ENCODE results near the gene ETNPPL.

The ETNPPL gene

GRCh38 chr4:108758498-108758897, 4.4 kb downstream of the ETNPPL start:
- Histone ChIP-seq H3K27ac (ENCODE audit: low read depth, low read length) (no peak overlapping the region), H3K4me3 (ENCODE audit: low read depth, low read length) (no peak overlapping the region), H3K36me3 (ENCODE audit: insufficient read depth, low read length) (no peaks in the 10 kb centered on the region), H3K79me2 (ENCODE audit: control insufficient read depth, insufficient read depth, low read length, unreplicated experiment) (no peaks in the 10 kb centered on the region), H2AFZ (ENCODE audit: low read length, unreplicated experiment) (no peak overlapping the region), H3K4me1 (ENCODE audit: control insufficient read depth, insufficient read depth, low read length, unreplicated experiment) (no peaks in the 10 kb centered on the region), H3K27me3 (ENCODE audit: insufficient read depth, low read length) (peaks cover 36% of the 10 kb centered on the region)

GRCh38 chr4:108754327-108754726, 8.5 kb downstream of the ETNPPL start:
- Histone ChIP-seq H3K4me1 (ENCODE audit: control insufficient read depth, insufficient read depth, low read length, unreplicated experiment) (no peaks in the 10 kb centered on the region), H3K4me3 (ENCODE audit: low read depth, low read length) (no peak overlapping the region), H3K27ac (ENCODE audit: low read depth, low read length) (no peak overlapping the region), H2AFZ (ENCODE audit: low read length, unreplicated experiment) (no peak overlapping the region), H3K36me3 (ENCODE audit: insufficient read depth, low read length) (no peaks in the 10 kb centered on the region), H3K79me2 (ENCODE audit: control insufficient read depth, insufficient read depth, low read length, unreplicated experiment) (no peaks in the 10 kb centered on the region), H3K27me3 (ENCODE audit: insufficient read depth, low read length) (peaks cover 13% of the 10 kb centered on the region)

- Histone ChIP-seq H3K4me3 (ENCODE audit: low read depth, low read length) (no peak overlapping the region), H2AFZ (ENCODE audit: low read length, unreplicated experiment) (no peak overlapping the region), H3K27me3 (ENCODE audit: insufficient read depth, low read length) (peaks cover 19% of the 10 kb centered on the region), H3K36me3 (ENCODE audit: insufficient read depth, low read length) (no peaks in the 10 kb centered on the region), H3K4me1 (ENCODE audit: control insufficient read depth, insufficient read depth, low read length, unreplicated experiment) (no peaks in the 10 kb centered on the region), H3K27ac (ENCODE audit: low read depth, low read length) (no peak overlapping the region), H3K79me2 (ENCODE audit: control insufficient read depth, insufficient read depth, low read length, unreplicated experiment) (no peaks in the 10 kb centered on the region)
Measured at GRCh38 chr4:108751321-108751720, 11.5 kb downstream of the ETNPPL start.

- H3K27me3 ChIP-seq (ENCODE audit: insufficient read depth, low read length), result peaks cover 23% of the 10 kb centered on the region
- no peak overlapping the region for H3K4me3 ChIP-seq (ENCODE audit: low read depth, low read length)
- H3K27ac ChIP-seq (ENCODE audit: low read depth, low read length), result no peak overlapping the region
- no peaks in the 10 kb centered on the region for H3K4me1 ChIP-seq (ENCODE audit: control insufficient read depth, insufficient read depth, low read length, unreplicated experiment)
- H2AFZ ChIP-seq (ENCODE audit: low read length, unreplicated experiment), result no peak overlapping the region
- H3K36me3 ChIP-seq (ENCODE audit: insufficient read depth, low read length), result no peaks in the 10 kb centered on the region
- no peaks in the 10 kb centered on the region for H3K79me2 ChIP-seq (ENCODE audit: control insufficient read depth, insufficient read depth, low read length, unreplicated experiment)
Measured at GRCh38 chr4:108749119-108749518, 13.7 kb downstream of the ETNPPL start.

GRCh38 chr4:108746511-108746910, 16.3 kb downstream of the ETNPPL start:
- no peaks in the 10 kb centered on the region for H3K36me3 ChIP-seq (ENCODE audit: insufficient read depth, low read length)
- H3K4me3 ChIP-seq (ENCODE audit: low read depth, low read length), result no peak overlapping the region
- H3K27ac ChIP-seq (ENCODE audit: low read depth, low read length), result no peak overlapping the region
- no peaks in the 10 kb centered on the region for H3K79me2 ChIP-seq (ENCODE audit: control insufficient read depth, insufficient read depth, low read length, unreplicated experiment)
- no peaks in the 10 kb centered on the region for H3K4me1 ChIP-seq (ENCODE audit: control insufficient read depth, insufficient read depth, low read length, unreplicated experiment)
- peaks cover 15% of the 10 kb centered on the region for H3K27me3 ChIP-seq (ENCODE audit: insufficient read depth, low read length)
- H2AFZ ChIP-seq (ENCODE audit: low read length, unreplicated experiment), result no peak overlapping the region

- no peaks in the 10 kb centered on the region for H3K36me3 ChIP-seq (ENCODE audit: insufficient read depth, low read length)
- peaks cover 10% of the 10 kb centered on the region; the same call in 1 of the 2 replicates for H3K27me3 ChIP-seq (ENCODE audit: insufficient read depth, low read length)
- no peaks in the 10 kb centered on the region for H3K79me2 ChIP-seq (ENCODE audit: control insufficient read depth, insufficient read depth, low read length, unreplicated experiment)
- H3K4me3 ChIP-seq (ENCODE audit: low read depth, low read length), result no peak overlapping the region
- H3K27ac ChIP-seq (ENCODE audit: low read depth, low read length), result no peak overlapping the region
- no peak overlapping the region for H2AFZ ChIP-seq (ENCODE audit: low read length, unreplicated experiment)
- H3K4me1 ChIP-seq (ENCODE audit: control insufficient read depth, insufficient read depth, low read length, unreplicated experiment), result no peaks in the 10 kb centered on the region
Measured at GRCh38 chr4:108744307-108744706, 18.5 kb downstream of the ETNPPL start.

GRCh38 chr4:108742451-108743420, 20.1 kb downstream of the ETNPPL start:
- Histone ChIP-seq H3K27me3 (ENCODE audit: insufficient read depth, low read length) (peaks cover 6% of the 10 kb centered on the region; the same call in 1 of the 2 replicates), H3K27ac (ENCODE audit: low read depth, low read length) (no peak overlapping the region), H3K79me2 (ENCODE audit: control insufficient read depth, insufficient read depth, low read length, unreplicated experiment) (no peaks in the 10 kb centered on the region), H3K4me3 (ENCODE audit: low read depth, low read length) (no peak overlapping the region), H2AFZ (ENCODE audit: low read length, unreplicated experiment) (no peak overlapping the region), H3K36me3 (ENCODE audit: insufficient read depth, low read length) (no peaks in the 10 kb centered on the region), H3K4me1 (ENCODE audit: control insufficient read depth, insufficient read depth, low read length, unreplicated experiment) (no peaks in the 10 kb centered on the region)

GRCh38 chr4:108738003-108738706, 24.7 kb downstream of the ETNPPL start:
- Histone ChIP-seq H3K4me1 (ENCODE audit: control insufficient read depth, insufficient read depth, low read length, unreplicated experiment) (no peaks in the 10 kb centered on the region), H3K27me3 (ENCODE audit: insufficient read depth, low read length) (no peaks in the 10 kb centered on the region; the same call in 1 of the 2 replicates), H3K36me3 (ENCODE audit: insufficient read depth, low read length) (no peaks in the 10 kb centered on the region), H3K79me2 (ENCODE audit: control insufficient read depth, insufficient read depth, low read length, unreplicated experiment) (no peaks in the 10 kb centered on the region), H3K4me3 (ENCODE audit: low read depth, low read length) (no peak overlapping the region), H3K27ac (ENCODE audit: low read depth, low read length) (no peak overlapping the region), H2AFZ (ENCODE audit: low read length, unreplicated experiment) (no peak overlapping the region)

GRCh38 chr4:108731006-108731405, 31.8 kb downstream of the ETNPPL start:
- Histone ChIP-seq H3K27ac (ENCODE audit: low read depth, low read length) (no peak overlapping the region), H3K4me1 (ENCODE audit: control insufficient read depth, insufficient read depth, low read length, unreplicated experiment) (no peaks in the 10 kb centered on the region), H3K79me2 (ENCODE audit: control insufficient read depth, insufficient read depth, low read length, unreplicated experiment) (no peaks in the 10 kb centered on the region), H3K4me3 (ENCODE audit: low read depth, low read length) (no peak overlapping the region), H3K36me3 (ENCODE audit: insufficient read depth, low read length) (no peaks in the 10 kb centered on the region), H3K27me3 (ENCODE audit: insufficient read depth, low read length) (peaks cover 5% of the 10 kb centered on the region; the same call in 1 of the 2 replicates), H2AFZ (ENCODE audit: low read length, unreplicated experiment) (no peak overlapping the region)

- H3K36me3 ChIP-seq (ENCODE audit: insufficient read depth, low read length), result no peaks in the 10 kb centered on the region
- H2AFZ ChIP-seq (ENCODE audit: low read length, unreplicated experiment), result no peak overlapping the region
- no peaks in the 10 kb centered on the region for H3K79me2 ChIP-seq (ENCODE audit: control insufficient read depth, insufficient read depth, low read length, unreplicated experiment)
- no peaks in the 10 kb centered on the region for H3K4me1 ChIP-seq (ENCODE audit: control insufficient read depth, insufficient read depth, low read length, unreplicated experiment)
- H3K27ac ChIP-seq (ENCODE audit: low read depth, low read length), result no peak overlapping the region
- H3K4me3 ChIP-seq (ENCODE audit: low read depth, low read length), result no peak overlapping the region
- peaks cover 5% of the 10 kb centered on the region; the same call in 1 of the 2 replicates for H3K27me3 ChIP-seq (ENCODE audit: insufficient read depth, low read length)
Measured at GRCh38 chr4:108730579-108730978, 32.3 kb downstream of the ETNPPL start.
